NB4 (cell line): ENCODE measurements around the gene IFNLR1.

Experiments
- POLR2A ChIP-seq: IDR thresholded peaks from 2 replicates; pipeline ENCODE4 v1.6.1; 2011; ENCODE audit warnings: mild to moderate bottlenecking; ENCODE audit not compliant: insufficient read length; ENCODE audit errors: extremely low read depth
- TF ChIP-seq, protein P1 (sequence below): IDR thresholded peaks from one replicate; pipeline ENCODE4 v1.5.1; 2012; ENCODE audit warnings: low read depth, low read length

DNA sequence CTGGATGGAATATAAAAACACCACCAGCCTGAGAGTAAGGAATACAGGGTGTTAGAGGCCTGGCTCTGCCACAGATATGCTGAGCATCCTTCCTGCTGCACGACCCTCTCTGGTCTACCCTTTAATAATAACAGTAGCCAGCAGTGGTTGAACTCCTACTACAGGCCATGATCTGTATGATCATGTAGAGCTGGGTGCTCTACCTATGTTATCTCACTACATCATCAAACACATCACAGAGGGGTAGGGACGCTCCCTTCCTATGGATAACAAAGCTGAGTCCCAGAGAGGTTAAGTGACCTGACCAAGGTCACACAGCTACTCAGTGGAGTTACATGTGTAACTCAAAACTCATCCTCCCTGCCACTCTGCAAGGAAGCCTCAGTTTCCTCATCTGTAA lies 62.1 kb downstream of the IFNLR1 start:
- no peak for TF ChIP-seq POLR2A
- TF ChIP-seq, protein P1, sequence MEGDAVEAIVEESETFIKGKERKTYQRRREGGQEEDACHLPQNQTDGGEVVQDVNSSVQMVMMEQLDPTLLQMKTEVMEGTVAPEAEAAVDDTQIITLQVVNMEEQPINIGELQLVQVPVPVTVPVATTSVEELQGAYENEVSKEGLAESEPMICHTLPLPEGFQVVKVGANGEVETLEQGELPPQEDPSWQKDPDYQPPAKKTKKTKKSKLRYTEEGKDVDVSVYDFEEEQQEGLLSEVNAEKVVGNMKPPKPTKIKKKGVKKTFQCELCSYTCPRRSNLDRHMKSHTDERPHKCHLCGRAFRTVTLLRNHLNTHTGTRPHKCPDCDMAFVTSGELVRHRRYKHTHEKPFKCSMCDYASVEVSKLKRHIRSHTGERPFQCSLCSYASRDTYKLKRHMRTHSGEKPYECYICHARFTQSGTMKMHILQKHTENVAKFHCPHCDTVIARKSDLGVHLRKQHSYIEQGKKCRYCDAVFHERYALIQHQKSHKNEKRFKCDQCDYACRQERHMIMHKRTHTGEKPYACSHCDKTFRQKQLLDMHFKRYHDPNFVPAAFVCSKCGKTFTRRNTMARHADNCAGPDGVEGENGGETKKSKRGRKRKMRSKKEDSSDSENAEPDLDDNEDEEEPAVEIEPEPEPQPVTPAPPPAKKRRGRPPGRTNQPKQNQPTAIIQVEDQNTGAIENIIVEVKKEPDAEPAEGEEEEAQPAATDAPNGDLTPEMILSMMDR: no peak
